Panc1 (cell line): ENCODE measurements around the gene UGT1A7. TPM values are rescaled to one million over a fixed set of nuclear protein-coding genes. Genes with fewer than 3 reads are reported as not detected.
"Not testable (repeated sequence)": the region's sequence is repeated elsewhere in the genome, so short reads cannot be mapped to it uniquely, and the experiment has no call there.

Source experiments
- ATAC-seq: fragments of 200-7000 bp; cut with Tn5 transposase; 2 replicates; pipeline ENCODE4 v1.9.1; 2020; ENCODE audit warnings: mild to moderate bottlenecking, moderate library complexity
- BruUV-seq: library from RNA; stranded (reverse); fragments of 400-500 nt; replicated peaks from 2 replicates; lab custom pipeline; 2021; lab: Mats Ljungman, UMichigan
- CTCF ChIA-PET: fragments of 300-600 bp; sonication (Branson Sonifier 250); formaldehyde crosslinking; loops from one replicate; lab custom pipeline; 2022; ENCODE audit warnings: antibody characterized with exemption; lab: Charles Lee
- POLR2A ChIA-PET: fragments of 300-600 bp; sonication (Branson Sonifier 250); formaldehyde crosslinking; loops from one replicate; lab custom pipeline; 2022; ENCODE audit warnings: antibody characterized with exemption; lab: Charles Lee
- DNase-seq: peaks from one replicate; pipeline ENCODE4 v3.0.0-alpha.2; 2010; ENCODE audit warnings: low read depth, low spot score
- H3K27ac ChIP-seq: 2 replicates; pipeline ENCODE4 v1.5.1; 2011; ENCODE audit warnings: mild to moderate bottlenecking, low read length, inconsistent platforms
- H3K27me3 ChIP-seq: fragments of 200-500 bp; sonication (Bioruptor generic); 2 replicates; pipeline ENCODE4 v1.6.0; 2014; ENCODE audit warnings: low read length, inconsistent platforms; ENCODE audit not compliant: control insufficient read depth, insufficient read depth
- H3K36me3 ChIP-seq: fragments of 200-500 bp; sonication (Bioruptor generic); 2 replicates; pipeline ENCODE4 v1.5.1; 2014; ENCODE audit warnings: inconsistent platforms, mild to moderate bottlenecking, low read length, moderate library complexity; ENCODE audit not compliant: control insufficient read depth, insufficient read depth
- H3K4me1 ChIP-seq: 2 replicates; pipeline ENCODE4 v1.5.1; 2011; ENCODE audit warnings: inconsistent platforms, mild to moderate bottlenecking, low read length, moderate library complexity; ENCODE audit not compliant: control insufficient read depth, insufficient read depth
- H3K4me3 ChIP-seq, 2 experiments: 2 replicates each; pipeline ENCODE4 v1.5.1; 2011 to 2012; ENCODE audit warnings: low read depth in 2 of 2, low read length in 2 of 2, mild to moderate bottlenecking in 2 of 2, inconsistent platforms in 1 of 2, moderate library complexity in 1 of 2
- H3K9me3 ChIP-seq: fragments of 200-500 bp; sonication (Bioruptor generic); 2 replicates; pipeline ENCODE4 v1.5.1; 2014; ENCODE audit warnings: low read depth, mild to moderate bottlenecking, inconsistent platforms, low read length, moderate library complexity; ENCODE audit not compliant: control insufficient read depth, insufficient read depth
- POLR2AphosphoS5 ChIP-seq: IDR thresholded peaks from 2 replicates; pipeline ENCODE4 v1.6.1; 2012; ENCODE audit warnings: mild to moderate bottlenecking, low read depth, low read length, moderate library complexity
- REST ChIP-seq, 2 experiments: IDR thresholded peaks; 2 replicates each; pipeline ENCODE4 v1.6.1; 2011 to 2012; ENCODE audit warnings: low read depth in 2 of 2, control low read depth in 1 of 2, low read length in 1 of 2, mild to moderate bottlenecking in 1 of 2, moderate library complexity in 1 of 2; ENCODE audit not compliant: insufficient read depth in 1 of 2
- SIN3A ChIP-seq: IDR thresholded peaks from 2 replicates; pipeline ENCODE4 v1.6.1; 2012; ENCODE audit warnings: low read depth, mild to moderate bottlenecking, low read length, moderate library complexity, borderline replicate concordance; ENCODE audit not compliant: insufficient read depth
- TCF7L2 ChIP-seq: IDR thresholded peaks from 2 replicates; pipeline ENCODE4 v1.6.1; 2011; ENCODE audit warnings: mild to moderate bottlenecking, low read depth, low read length, inconsistent platforms
- in situ Hi-C: cut with HindIII; loops from 2 replicates; pipeline ENCODE4 v1.10.0; 2016; ENCODE audit warnings: low sequenced_read_pairs, low pct_unique_long_range_greater_than_20kb
- intact Hi-C: fragments of 100-400 bp; cut with micrococcal nuclease; formaldehyde crosslinking; loops from one replicate; pipeline ENCODE4 v1.10.0; 2022; ENCODE audit not compliant: unreplicated experiment
- total RNA-seq: library from RNA; stranded (reverse); gene quantifications from one replicate; pipeline ENCODE4 v1.2.1, GENCODE V29; 2021; ENCODE audit not compliant: unreplicated experiment

Gene UGT1A7
- total RNA-seq, 1 experiment from 2014 or later = not detected

GRCh38 chr2:233747283-233747544 is 65.5 kb downstream of the UGT1A7 start:
- no TSS peak for BruUV-seq
- ATAC-seq = no peak
- intact Hi-C loops (no loop called here), in situ Hi-C loops (no loop called here)
- H3K27me3 ChIP-seq = no peaks in the 10 kb centered on the region
- ChIA-PET POLR2A (no interaction called here), CTCF (no interaction called here)
- DNase-seq = no peak
- H3K27ac ChIP-seq = no peak overlapping the region
- H3K4me1 ChIP-seq = no peaks in the 10 kb centered on the region
- TF ChIP-seq POLR2AphosphoS5 (no peak), REST (IDR thresholded peaks at IDR 0.05; ENCODE audit: insufficient read depth in 1 of 2, low read depth in 2 of 2, low read length in 1 of 2) (no peak), TCF7L2 (no peak), SIN3A (no peak)
- no peak overlapping the region for H3K4me3 ChIP-seq
- no peaks in the 10 kb centered on the region for H3K9me3 ChIP-seq
- H3K36me3 ChIP-seq = no peaks in the 10 kb centered on the region

- BruUV-seq, DNase-seq, H3K36me3 ChIP-seq, H3K27me3 ChIP-seq, H3K27ac ChIP-seq, H3K4me1 ChIP-seq, POLR2A ChIA-PET, CTCF ChIA-PET, H3K9me3 ChIP-seq, in situ Hi-C loops, H3K4me3 ChIP-seq, ATAC-seq, intact Hi-C loops: not testable (repeated sequence)
Observed at GRCh38 chr2:233750689-233751088, 69.0 kb downstream of the UGT1A7 start.

- BruUV-seq, H3K27ac ChIP-seq, in situ Hi-C loops, H3K9me3 ChIP-seq, intact Hi-C loops, POLR2A ChIA-PET, ATAC-seq, H3K4me1 ChIP-seq, H3K4me3 ChIP-seq, H3K27me3 ChIP-seq, DNase-seq, CTCF ChIA-PET, H3K36me3 ChIP-seq: not testable (repeated sequence)
Observed at GRCh38 chr2:233751212-233752009, 69.7 kb downstream of the UGT1A7 start.
